ENCODE data around the gene ARSA. TPM values are rescaled to one million over a fixed set of nuclear protein-coding genes. Genes with fewer than 3 reads are reported as not detected.
A peak's percentile ranks its signal among the peaks of the same experiment; 100 is the strongest.

Gene ARSA
- polyA plus RNA-seq, 1 donor (not counting 4 experiments of a cell fraction or from before 2014, with no cell fraction given): 12.1 TPM

- Histone ChIP-seq H3K27ac (ENCODE audit: control insufficient read depth, insufficient read depth, low read length) (peak overlapping the region; percentile 13), H3K9me1 (ENCODE audit: control insufficient read depth, extremely low read depth, insufficient read depth, low read length) (no peaks in the 10 kb centered on the region), H3K79me2 (ENCODE audit: control insufficient read depth, insufficient read depth, low read length) (peaks cover 11% of the 10 kb centered on the region), H3K9me3 (ENCODE audit: control insufficient read depth, low read depth, low read length) (no peaks in the 10 kb centered on the region), H3K4me1 (ENCODE audit: control insufficient read depth, extremely low read depth, insufficient read depth, low read length) (peaks cover 15% of the 10 kb centered on the region), H3K4me2 (ENCODE audit: control insufficient read depth, extremely low read depth, insufficient read depth, low read depth, low read length) (peak overlapping the region; percentile 97), H3K36me3 (ENCODE audit: control insufficient read depth in 2 of 2, extremely low read depth in 1 of 2, insufficient read depth in 2 of 2, low read length in 2 of 2) (peaks cover 0 to 9% of the 10 kb centered on the region in 2 experiments), H3K4me3 (ENCODE audit: control insufficient read depth in 2 of 3, extremely low read depth in 1 of 3, insufficient read depth in 2 of 3, low read depth in 1 of 3, low read length in 3 of 3) (peak overlapping the region; percentile 61 to 93 (median 92)), H3K9ac (ENCODE audit: control insufficient read depth, extremely low read depth, insufficient read depth, low read length) (peak overlapping the region; percentile 66), H2AFZ (ENCODE audit: control insufficient read depth, low read length) (peak overlapping the region; percentile 89), H4K20me1 (ENCODE audit: control insufficient read depth, extremely low read depth, insufficient read depth, low read length) (no peaks in the 10 kb centered on the region), H3K27me3 (ENCODE audit: control insufficient read depth, extremely low read depth, insufficient read depth, low read length) (no peaks in the 10 kb centered on the region)
- dilution Hi-C loops (cut with MboI; ENCODE audit: extremely low pct_ligation_motif_present, low sequenced_read_pairs): no loop called here
- FAIRE-seq (peak; percentile 32), DNase-seq (ENCODE audit: low read depth, low spot score) (no peak)
- no peak for TF ChIP-seq CTCF (optimal IDR thresholded peaks at IDR 0.05 in 1 of 3, IDR thresholded peaks at IDR 0.05 in 1 of 3, conservative IDR thresholded peaks at IDR 0.05 in 1 of 3; ENCODE audit: extremely low read depth in 1 of 3, insufficient read depth in 2 of 3, low read length in 3 of 3)
- TF ChIP-seq EZH2 (IDR thresholded peaks at IDR 0.05; ENCODE audit: low read length): no peak
Observed at GRCh38 chr22:50628543-50629134, 687 bp upstream of the ARSA start.

- Histone ChIP-seq H3K27ac (ENCODE audit: control insufficient read depth, insufficient read depth, low read length) (peak overlapping the region; percentile 64), H3K4me3 (ENCODE audit: control insufficient read depth in 2 of 3, extremely low read depth in 1 of 3, insufficient read depth in 2 of 3, low read depth in 1 of 3, low read length in 3 of 3) (peak overlapping the region; percentile 86 to 93 (median 92)), H3K9me1 (ENCODE audit: control insufficient read depth, extremely low read depth, insufficient read depth, low read length) (no peaks in the 10 kb centered on the region), H3K27me3 (ENCODE audit: control insufficient read depth, extremely low read depth, insufficient read depth, low read length) (no peaks in the 10 kb centered on the region), H3K4me2 (ENCODE audit: control insufficient read depth, extremely low read depth, insufficient read depth, low read depth, low read length) (peak overlapping the region; percentile 76), H4K20me1 (ENCODE audit: control insufficient read depth, extremely low read depth, insufficient read depth, low read length) (no peaks in the 10 kb centered on the region), H3K9ac (ENCODE audit: control insufficient read depth, extremely low read depth, insufficient read depth, low read length) (peak overlapping the region; percentile 84), H2AFZ (ENCODE audit: control insufficient read depth, low read length) (peak overlapping the region; percentile 90), H3K4me1 (ENCODE audit: control insufficient read depth, extremely low read depth, insufficient read depth, low read length) (peaks cover 27% of the 10 kb centered on the region), H3K36me3 (ENCODE audit: control insufficient read depth in 2 of 2, extremely low read depth in 1 of 2, insufficient read depth in 2 of 2, low read length in 2 of 2) (peaks cover 0 to 9% of the 10 kb centered on the region in 2 experiments), H3K79me2 (ENCODE audit: control insufficient read depth, insufficient read depth, low read length) (peaks cover 11% of the 10 kb centered on the region), H3K9me3 (ENCODE audit: control insufficient read depth, low read depth, low read length) (no peaks in the 10 kb centered on the region)
- dilution Hi-C loops (cut with MboI; ENCODE audit: extremely low pct_ligation_motif_present, low sequenced_read_pairs): no loop called here
- DNase-seq (ENCODE audit: low read depth, low spot score) (no peak), FAIRE-seq (no peak)
- TF ChIP-seq CTCF (optimal IDR thresholded peaks at IDR 0.05 in 1 of 3, IDR thresholded peaks at IDR 0.05 in 1 of 3, conservative IDR thresholded peaks at IDR 0.05 in 1 of 3; ENCODE audit: extremely low read depth in 1 of 3, insufficient read depth in 2 of 3, low read length in 3 of 3): peak in 1 of 3 experiments; percentile 4
- no peak for TF ChIP-seq EZH2 (IDR thresholded peaks at IDR 0.05; ENCODE audit: low read length)
Observed at GRCh38 chr22:50626850-50627641, 906 bp downstream of the ARSA start.

All from keratinocyte (primary cell).